ENCODE results near the gene PLEKHG4B.

GRCh38 chr5:75331-76320 lies 16.3 kb upstream of the PLEKHG4B start:
- TF ChIP-seq CTCF (IDR thresholded peaks at IDR 0.05) (no peak), CREB1 (CRISPR knock-in tag; IDR thresholded peaks at IDR 0.05) (no peak), NFE2L1 (CRISPR knock-in tag; IDR thresholded peaks at IDR 0.05) (no peak)

Data from WTC11 (cell line).